Measurements from ENCODE around the gene IQSEC1. TPM values are rescaled to one million over a fixed set of nuclear protein-coding genes. Genes with fewer than 3 reads are reported as not detected.
A peak's percentile ranks its signal among the peaks of the same experiment; 100 is the strongest.

IQSEC1 gene
- total RNA-seq, 2 donors from 2014 or later, result 22.7 to 24.5 TPM

- peak overlapping the region; percentile 50 for H3K4me3 Mint-ChIP-seq
These were observed 197.1 kb downstream of the IQSEC1 start for GRCh38 chr3:12875857-12876836.

GRCh38 chr3:12871404-12871983, 201.7 kb downstream of the IQSEC1 start:
- no peaks in the 10 kb centered on the region for H3K9me3 ChIP-seq (ENCODE audit: control insufficient read depth, low read length)
- TF ChIP-seq, protein P1, sequence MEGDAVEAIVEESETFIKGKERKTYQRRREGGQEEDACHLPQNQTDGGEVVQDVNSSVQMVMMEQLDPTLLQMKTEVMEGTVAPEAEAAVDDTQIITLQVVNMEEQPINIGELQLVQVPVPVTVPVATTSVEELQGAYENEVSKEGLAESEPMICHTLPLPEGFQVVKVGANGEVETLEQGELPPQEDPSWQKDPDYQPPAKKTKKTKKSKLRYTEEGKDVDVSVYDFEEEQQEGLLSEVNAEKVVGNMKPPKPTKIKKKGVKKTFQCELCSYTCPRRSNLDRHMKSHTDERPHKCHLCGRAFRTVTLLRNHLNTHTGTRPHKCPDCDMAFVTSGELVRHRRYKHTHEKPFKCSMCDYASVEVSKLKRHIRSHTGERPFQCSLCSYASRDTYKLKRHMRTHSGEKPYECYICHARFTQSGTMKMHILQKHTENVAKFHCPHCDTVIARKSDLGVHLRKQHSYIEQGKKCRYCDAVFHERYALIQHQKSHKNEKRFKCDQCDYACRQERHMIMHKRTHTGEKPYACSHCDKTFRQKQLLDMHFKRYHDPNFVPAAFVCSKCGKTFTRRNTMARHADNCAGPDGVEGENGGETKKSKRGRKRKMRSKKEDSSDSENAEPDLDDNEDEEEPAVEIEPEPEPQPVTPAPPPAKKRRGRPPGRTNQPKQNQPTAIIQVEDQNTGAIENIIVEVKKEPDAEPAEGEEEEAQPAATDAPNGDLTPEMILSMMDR (conservative IDR thresholded peaks at IDR 0.05), result no peak
- H3K9me3 Mint-ChIP-seq, result no peaks in the 10 kb centered on the region
- no peak overlapping the region for H3K4me3 Mint-ChIP-seq
- peaks cover 26% of the 10 kb centered on the region for H3K27me3 ChIP-seq (ENCODE audit: control insufficient read depth, insufficient read depth, low read length, poor library complexity, severe bottlenecking)
- H3K4me1 Mint-ChIP-seq, result peaks cover 6% of the 10 kb centered on the region
- H3K36me3 ChIP-seq (ENCODE audit: control insufficient read depth, insufficient read depth, low read length), result no peaks in the 10 kb centered on the region
- no peak overlapping the region for H3K27ac Mint-ChIP-seq
- peaks cover 76% of the 10 kb centered on the region for H3K27me3 Mint-ChIP-seq (ENCODE audit: insufficient read depth)
- H3K9ac ChIP-seq (ENCODE audit: extremely low read depth, low read length, poor library complexity, severe bottlenecking), result no peak overlapping the region
- H3K27ac ChIP-seq (ENCODE audit: low read depth, low read length), result no peak overlapping the region
- no peak overlapping the region for H3K4me3 ChIP-seq (ENCODE audit: low read length)
- DNase-seq, result no peak
- 84 to 87% methylated on average over 7 to 12 of the region's 12 CpGs for WGBS, 2 experiments (ENCODE audit: insufficient coverage in 1 of 2, insufficient read length in 1 of 2)
- no peaks in the 10 kb centered on the region for H3K4me1 ChIP-seq (ENCODE audit: control insufficient read depth, insufficient read depth, low read length)
- H3K36me3 Mint-ChIP-seq (ENCODE audit: low read depth), result no peaks in the 10 kb centered on the region

More at GRCh38 chr3:12875857-12876836, 197.1 kb downstream of the IQSEC1 start:
- Histone ChIP-seq H3K9me3 (ENCODE audit: control insufficient read depth, low read length) (no peaks in the 10 kb centered on the region), H3K27me3 (ENCODE audit: control insufficient read depth, insufficient read depth, low read length, poor library complexity, severe bottlenecking) (peaks cover 5% of the 10 kb centered on the region), H3K4me3 (ENCODE audit: low read length) (no peak overlapping the region), H3K27ac (ENCODE audit: low read depth, low read length) (peak overlapping the region; percentile 53), H3K4me1 (ENCODE audit: control insufficient read depth, insufficient read depth, low read length) (no peaks in the 10 kb centered on the region), H3K36me3 (ENCODE audit: control insufficient read depth, insufficient read depth, low read length) (no peaks in the 10 kb centered on the region), H3K9ac (ENCODE audit: extremely low read depth, low read length, poor library complexity, severe bottlenecking) (no peak overlapping the region)
- DNase-seq, result peak; percentile 94
- no peaks in the 10 kb centered on the region for H3K36me3 Mint-ChIP-seq (ENCODE audit: low read depth)
- TF ChIP-seq, protein P1 (conservative IDR thresholded peaks at IDR 0.05), result peak; percentile 76
- H3K27me3 Mint-ChIP-seq (ENCODE audit: insufficient read depth), result peaks cover 51% of the 10 kb centered on the region
- no peaks in the 10 kb centered on the region for H3K9me3 Mint-ChIP-seq
- H3K27ac Mint-ChIP-seq, result no peak overlapping the region
- 22 to 27% methylated on average over 16 to 60 of the region's 60 CpGs for WGBS, 2 experiments (ENCODE audit: insufficient coverage in 1 of 2, insufficient read length in 1 of 2)
- H3K4me1 Mint-ChIP-seq, result peaks cover 13% of the 10 kb centered on the region

- no peak overlapping the region for H3K4me3 Mint-ChIP-seq
- H3K27ac ChIP-seq (ENCODE audit: low read depth, low read length), result no peak overlapping the region
- H3K27me3 ChIP-seq (ENCODE audit: control insufficient read depth, insufficient read depth, low read length, poor library complexity, severe bottlenecking), result peaks cover 26% of the 10 kb centered on the region
- H3K9ac ChIP-seq (ENCODE audit: extremely low read depth, low read length, poor library complexity, severe bottlenecking), result no peak overlapping the region
- no peak overlapping the region for H3K27ac Mint-ChIP-seq
- no peak overlapping the region for H3K4me3 ChIP-seq (ENCODE audit: low read length)
- WGBS, 2 experiments (ENCODE audit: insufficient coverage in 1 of 2, insufficient read length in 1 of 2), result 50 to 78% methylated on average over 2 to 9 of the region's 9 CpGs
- peaks cover 1% of the 10 kb centered on the region for H3K9me3 Mint-ChIP-seq
- H3K4me1 ChIP-seq (ENCODE audit: control insufficient read depth, insufficient read depth, low read length), result no peaks in the 10 kb centered on the region
- TF ChIP-seq, protein P1 (conservative IDR thresholded peaks at IDR 0.05), result no peak
- DNase-seq, result no peak
- no peaks in the 10 kb centered on the region for H3K36me3 Mint-ChIP-seq (ENCODE audit: low read depth)
- peaks cover 75% of the 10 kb centered on the region for H3K27me3 Mint-ChIP-seq (ENCODE audit: insufficient read depth)
- peaks cover 6% of the 10 kb centered on the region for H3K4me1 Mint-ChIP-seq
- no peaks in the 10 kb centered on the region for H3K9me3 ChIP-seq (ENCODE audit: control insufficient read depth, low read length)
- H3K36me3 ChIP-seq (ENCODE audit: control insufficient read depth, insufficient read depth, low read length), result no peaks in the 10 kb centered on the region
These were observed 202.3 kb downstream of the IQSEC1 start for GRCh38 chr3:12870942-12871341.
